Stimulated activated CD8-positive, alpha-beta memory T cell treated with anti-CD3 and anti-CD28 coated beads, Interleukin-15, amount 100 ng/mL, for 4 hours (primary cell): Measurements from ENCODE around the gene AADACL3.
"Not testable (repeated sequence)": the region's sequence is repeated elsewhere in the genome, so short reads cannot be mapped to it uniquely, and the experiment has no call there.

Source experiments
- DNase-seq, 2 donors: peaks; one replicate each; pipeline ENCODE4 v3.0.0-alpha.2; 2020; ENCODE audit warnings: low read depth in 2 of 2

Gene AADACL3, protein sequence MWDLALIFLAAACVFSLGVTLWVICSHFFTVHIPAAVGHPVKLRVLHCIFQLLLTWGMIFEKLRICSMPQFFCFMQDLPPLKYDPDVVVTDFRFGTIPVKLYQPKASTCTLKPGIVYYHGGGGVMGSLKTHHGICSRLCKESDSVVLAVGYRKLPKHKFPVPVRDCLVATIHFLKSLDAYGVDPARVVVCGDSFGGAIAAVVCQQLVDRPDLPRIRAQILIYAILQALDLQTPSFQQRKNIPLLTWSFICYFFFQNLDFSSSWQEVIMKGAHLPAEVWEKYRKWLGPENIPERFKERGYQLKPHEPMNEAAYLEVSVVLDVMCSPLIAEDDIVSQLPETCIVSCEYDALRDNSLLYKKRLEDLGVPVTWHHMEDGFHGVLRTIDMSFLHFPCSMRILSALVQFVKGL

DNA sequence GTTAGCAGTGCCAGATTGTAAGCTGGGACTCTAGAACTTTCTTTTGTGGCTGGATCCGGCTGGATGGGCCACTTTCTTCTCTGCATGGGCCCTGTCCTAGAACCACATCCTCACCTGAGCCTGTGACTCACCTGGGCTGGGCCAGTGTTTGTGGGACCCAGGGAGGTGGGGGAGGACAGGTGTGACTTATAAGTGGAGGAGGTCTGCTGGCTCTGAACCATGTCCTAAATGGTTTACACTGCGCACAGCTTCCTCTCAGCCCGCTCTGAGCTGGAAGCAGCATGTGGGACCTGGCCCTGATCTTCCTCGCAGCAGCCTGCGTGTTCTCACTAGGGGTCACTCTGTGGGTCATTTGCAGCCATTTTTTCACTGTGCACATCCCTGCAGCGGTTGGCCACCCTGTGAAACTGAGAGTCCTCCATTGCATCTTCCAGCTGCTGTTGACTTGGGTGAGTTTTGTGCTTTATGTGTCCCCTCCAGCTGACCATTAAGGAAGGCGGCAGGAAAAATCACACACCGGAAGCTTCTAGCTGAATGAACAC lies at the start of gene AADACL3:
TSS of gene AADACL3 (plus strand) at position 215 of the 542 bp plus-strand sequence. CDS start at position 282, 67 bp downstream.
- no peak for DNase-seq

DNA sequence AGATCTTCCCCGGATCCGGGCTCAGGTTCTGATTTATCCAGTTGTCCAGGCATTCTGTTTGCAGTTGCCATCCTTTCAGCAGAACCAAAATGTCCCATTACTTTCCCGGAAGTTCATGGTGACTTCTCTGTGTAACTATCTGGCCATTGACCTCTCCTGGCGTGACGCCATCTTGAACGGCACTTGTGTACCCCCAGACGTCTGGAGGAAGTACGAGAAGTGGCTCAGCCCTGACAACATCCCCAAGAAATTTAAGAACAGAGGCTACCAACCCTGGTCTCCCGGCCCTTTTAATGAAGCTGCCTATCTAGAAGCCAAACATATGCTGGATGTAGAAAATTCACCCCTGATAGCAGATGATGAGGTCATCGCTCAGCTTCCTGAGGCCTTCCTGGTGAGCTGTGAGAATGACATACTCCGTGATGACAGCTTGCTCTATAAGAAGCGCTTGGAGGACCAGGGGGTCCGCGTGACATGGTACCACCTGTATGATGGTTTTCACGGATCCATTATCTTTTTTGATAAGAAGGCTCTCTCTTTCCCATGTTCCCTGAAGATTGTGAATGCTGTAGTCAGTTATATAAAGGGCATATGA lies 49.7 kb upstream of the AADACL3 start:
- no peak for DNase-seq

DNA sequence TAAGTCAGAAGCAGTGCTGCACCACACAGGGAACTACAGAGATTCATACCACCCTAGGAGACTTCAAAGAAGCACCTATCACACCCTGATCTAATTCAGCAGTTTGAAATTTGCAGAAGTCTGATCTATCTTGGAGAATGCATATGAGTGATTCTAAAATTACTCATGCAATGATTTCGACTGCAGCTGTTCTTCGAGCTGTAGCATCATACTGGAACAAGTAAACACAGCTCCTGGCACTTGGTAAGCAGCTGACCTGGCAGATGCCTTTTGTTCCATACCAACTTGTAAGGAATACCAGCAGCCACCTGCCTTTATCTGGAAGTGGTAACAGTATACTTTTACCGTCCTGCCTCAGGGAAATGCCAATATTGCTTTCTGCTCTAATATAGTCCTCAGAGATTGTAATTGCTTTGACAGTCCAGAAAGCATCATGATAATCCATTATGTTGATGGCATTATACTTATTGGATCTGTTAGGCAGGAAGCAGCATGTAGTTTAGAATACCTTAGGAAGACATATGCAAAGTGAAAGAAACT lies 46.3 kb upstream of the AADACL3 start:
- no peak for DNase-seq

DNA sequence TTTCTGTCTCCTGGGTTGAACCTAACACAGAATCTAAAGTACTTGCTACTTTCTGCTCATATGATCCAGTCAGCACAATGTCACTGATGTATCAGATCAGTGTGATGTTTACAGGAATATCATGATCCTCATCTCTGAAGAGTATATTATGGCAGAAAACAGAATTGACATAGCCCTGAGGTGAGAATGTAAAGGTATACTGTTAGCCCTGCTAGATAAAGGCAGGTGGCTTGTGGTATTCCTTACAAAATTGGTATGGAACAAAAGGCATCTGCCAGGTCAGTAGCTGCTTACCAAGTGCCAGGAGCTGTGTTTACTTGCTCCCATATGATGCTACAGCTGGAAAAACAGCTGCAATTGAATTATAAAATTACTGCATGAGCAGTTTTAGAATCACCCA lies 41.6 kb upstream of the AADACL3 start:
- DNase-seq: no peak

DNA sequence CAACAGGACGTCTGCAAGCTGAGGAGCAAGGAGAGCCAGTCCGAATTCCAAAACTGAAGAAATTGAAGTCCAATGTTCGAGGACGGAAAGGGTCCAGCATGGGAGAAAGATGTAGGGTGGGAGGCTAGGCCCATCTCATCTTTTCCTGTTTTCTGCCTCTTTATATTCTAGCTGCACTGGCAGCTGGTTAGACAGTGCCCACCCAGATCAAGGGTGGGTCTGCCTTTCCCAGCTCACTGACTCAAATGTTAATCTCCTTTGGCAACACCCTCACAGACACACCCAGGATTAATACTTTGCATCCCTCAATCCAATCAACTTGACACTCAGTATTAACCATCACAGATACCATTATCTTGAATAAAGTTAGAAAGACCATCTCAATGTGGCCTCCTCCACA lies 39.8 kb upstream of the AADACL3 start:
- DNase-seq: not testable (repeated sequence)

DNA sequence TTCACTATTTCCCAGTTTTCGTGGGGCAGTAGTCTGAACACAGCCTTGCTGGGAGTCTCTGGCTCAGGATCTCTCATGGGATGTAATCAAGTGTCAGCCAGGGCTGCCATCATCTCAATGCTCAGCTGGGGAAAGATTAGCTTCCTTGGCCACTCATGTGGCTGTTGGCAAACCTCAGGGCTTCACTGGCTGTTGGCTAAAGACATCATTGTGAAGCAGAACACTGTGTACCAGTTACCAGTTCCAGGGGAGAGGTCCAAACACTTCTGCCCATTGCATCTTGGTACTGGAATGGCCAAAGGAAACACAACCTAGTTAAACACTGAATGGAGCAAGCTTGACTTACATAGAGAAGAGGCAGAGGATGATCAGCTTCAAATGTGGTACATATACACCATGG lies 38.3 kb upstream of the AADACL3 start:
- DNase-seq: no peak

DNA sequence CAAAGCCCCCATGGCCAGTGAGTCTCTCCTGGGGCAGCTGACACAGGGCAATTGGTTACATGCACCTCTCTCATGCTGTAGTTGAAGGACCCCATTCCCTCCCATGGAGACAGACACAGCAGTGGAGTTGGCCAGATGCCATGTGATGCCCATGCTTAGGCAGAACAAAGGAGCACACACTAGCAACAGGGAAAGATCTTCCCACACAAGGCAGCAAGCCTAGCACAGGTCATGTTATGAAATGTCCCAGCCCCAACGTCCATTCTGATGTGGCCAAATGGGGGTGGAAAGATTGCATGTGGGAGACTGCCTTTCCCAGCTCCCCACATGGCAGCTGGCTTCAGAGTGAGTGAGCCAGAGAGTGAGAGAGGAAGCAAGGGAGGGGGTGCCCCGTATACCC lies 37.6 kb upstream of the AADACL3 start:
- no peak for DNase-seq

DNA sequence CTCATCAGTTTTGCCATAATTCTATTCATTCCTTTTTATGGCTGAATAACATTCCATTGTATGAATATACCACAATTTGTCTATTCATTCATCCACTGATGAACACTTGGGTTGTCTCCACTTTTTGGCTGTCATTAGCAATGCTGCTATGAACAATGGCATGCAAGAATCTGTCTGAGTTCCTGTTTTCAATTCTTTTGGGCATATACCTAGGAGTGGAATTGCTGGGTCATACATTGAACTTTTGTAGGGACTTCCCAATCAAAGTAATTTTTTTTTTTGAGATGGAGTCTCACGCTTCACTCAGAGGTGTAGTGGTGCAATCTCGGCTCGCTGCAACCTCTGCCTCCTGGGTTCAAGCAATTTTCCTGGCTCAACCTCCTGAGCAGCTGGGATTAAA lies 37.1 kb upstream of the AADACL3 start:
- DNase-seq: no peak

DNA sequence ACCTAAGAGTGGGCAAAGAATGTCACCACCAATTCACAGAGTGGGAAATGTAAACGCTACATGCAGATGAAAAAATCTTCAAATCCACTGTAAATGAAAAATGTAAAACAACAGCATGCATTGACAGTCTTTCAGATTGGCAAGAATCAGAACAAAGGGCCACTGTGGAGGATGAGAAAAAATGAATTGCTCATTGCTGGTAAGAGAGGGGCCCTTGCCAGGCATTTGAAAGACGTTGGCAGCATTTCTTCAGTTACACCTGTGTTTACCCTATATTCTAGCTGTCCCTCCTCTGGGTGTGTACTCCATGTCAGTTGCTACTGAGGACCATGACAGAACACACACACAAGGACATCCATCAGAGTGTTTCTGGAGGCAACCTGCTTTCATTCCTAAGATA lies 25.8 kb upstream of the AADACL3 start:
- no peak for DNase-seq

DNA sequence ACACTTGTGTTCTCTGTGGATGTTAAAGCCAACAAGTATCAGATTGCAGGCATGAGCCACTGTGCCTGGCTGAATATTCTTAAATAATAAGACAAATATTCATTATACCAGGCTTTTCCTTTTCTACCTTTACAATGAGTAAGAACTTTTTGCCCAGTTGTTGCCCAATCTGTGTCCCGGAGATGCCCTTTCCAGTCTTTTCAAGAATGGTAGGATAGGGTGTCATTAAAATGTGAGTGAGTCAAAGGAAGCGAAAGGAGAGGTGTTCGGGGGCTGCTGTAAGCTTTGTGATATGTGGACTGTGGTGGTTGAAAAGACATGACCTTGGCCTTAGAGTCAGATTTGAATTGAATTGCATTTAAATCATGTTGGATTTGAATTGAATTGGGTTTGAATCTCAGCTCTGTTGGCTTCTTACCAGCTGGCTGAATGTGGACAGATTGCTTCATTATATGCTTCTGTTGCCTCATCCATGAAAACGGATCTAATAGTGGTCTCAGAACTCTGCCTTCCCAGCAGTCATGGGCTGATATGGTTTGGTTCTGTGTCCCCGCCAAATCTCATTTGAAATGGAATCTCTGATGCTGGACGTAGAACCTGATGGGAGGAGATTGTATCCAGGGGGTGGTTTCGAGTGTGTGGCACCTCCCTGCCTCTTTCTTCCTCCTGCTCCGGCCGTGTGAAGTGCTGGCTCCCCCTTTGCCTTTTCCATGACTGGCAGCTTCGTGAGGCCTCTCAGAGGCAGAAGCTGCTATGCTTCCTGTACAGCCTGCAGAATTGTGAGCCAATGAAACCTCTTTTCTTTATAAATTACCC lies 22.7 kb upstream of the AADACL3 start:
- no peak for DNase-seq

DNA sequence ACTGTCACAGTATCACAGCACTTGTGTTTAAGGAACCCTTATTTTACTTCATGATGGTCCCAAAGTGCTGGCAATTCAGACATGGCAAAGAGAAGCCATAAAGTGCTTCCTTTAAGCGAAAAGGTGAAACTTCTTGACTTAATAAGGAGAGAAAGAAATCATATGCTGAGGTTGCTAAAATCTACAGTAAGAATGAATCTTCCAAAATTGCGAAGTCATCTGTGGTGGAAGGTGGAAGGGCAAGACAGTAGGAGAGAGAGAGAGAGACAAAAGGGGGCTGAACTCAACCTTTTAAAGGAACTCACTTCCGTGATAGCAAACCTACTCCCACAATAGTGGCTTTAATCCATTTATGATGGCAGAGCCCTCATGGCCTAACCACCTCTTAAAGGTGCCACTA lies 19.3 kb upstream of the AADACL3 start:
- DNase-seq: no peak

DNA sequence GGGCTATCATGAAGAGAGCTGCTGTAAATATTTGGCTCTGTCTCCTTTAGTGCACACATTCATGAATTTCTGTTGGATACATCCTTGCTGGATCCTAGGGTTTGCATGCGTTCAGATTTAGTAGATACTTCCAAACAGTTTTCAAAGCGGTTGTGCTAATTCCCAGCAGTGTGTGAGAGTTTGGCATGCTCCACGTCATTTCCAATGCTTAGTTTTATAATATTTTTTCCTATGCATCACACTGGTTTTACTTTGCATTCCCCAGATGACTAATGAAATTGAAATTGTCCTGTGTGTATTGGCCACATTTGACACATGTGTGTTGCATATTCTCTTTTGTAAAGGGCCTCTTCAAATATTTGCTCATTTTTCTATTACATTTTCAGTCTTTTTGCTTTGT lies 18.5 kb upstream of the AADACL3 start:
- DNase-seq: no peak

DNA sequence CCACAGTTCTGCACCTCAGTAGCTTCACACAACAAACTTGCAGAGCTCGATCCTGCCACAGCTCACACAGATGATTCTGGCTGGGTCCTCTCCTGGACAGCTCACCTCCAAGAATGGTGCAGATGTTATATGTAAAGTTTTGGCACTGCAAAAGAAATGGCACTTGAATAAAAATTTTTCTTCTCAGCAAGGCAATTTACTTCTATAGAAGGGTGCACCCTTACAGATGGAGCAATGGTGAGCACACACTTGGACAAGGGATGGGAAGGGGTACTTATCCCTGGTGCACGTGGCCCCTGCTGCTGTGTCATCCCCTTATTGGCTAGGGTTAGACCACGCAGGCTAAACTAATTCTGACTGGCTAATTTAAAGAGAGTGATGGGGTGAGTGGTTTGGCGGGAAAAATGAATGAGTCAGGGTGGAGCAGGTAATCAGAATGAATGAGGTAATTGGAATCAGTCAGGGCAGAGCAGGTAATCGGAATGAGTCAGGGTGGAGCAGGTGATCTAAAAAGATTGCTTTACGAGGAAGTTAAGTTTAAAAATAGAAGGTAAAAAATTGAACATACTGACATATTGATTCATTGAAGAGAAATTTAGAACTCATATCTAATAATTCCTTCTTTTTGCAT lies 12.0 kb upstream of the AADACL3 start:
- no peak for DNase-seq

DNA sequence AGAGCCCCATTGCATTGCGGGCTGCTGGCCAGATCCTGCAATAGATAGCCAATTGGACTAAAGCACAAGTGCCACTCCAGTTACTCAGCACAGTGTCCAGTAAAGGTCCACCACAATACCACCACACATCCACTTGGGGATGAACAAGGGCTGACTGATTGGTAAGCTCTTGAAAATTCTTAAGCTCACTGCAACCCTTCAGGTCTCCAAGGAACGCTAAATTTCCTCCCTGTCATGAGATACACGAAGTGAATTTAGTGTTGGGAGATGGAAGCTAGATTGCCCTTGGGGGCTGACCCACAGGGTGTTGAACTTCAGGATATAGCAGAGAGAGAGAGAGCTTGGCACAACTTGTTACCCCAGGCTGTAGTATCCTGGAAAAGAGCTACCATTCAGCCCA lies 9.8 kb upstream of the AADACL3 start:
- no peak for DNase-seq

DNA sequence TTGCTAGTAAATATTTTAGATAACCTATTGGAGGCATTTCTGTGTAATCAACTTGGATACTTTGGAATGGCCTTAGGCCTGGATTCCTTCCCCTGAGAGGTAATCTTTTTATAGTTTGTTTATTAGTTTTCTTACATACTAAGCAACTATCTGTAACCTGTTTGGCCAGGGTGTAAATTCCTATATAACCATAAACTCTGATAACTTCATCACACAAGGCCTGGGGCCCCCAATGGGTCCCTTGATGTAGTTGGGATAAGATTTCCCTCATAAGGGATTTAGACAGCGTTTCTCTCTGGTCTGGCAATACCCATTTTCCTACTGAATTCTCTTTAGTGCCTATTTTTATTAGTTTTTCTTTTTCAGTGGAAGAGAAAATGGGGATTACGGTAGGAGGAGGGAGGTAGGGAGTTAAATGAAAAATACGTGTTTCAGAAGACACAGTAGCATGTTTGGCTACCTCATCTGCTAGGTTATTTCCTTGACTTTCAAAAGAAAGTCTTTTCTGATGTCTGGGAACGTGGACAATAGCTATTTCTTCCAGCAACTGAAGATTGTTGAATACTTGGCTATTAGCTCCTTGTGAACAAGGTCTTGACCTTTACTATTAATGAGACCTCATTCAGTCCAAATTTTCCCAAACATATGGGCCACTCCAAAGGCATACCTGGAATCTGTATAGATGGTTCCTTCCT lies 7.4 kb upstream of the AADACL3 start:
- no peak for DNase-seq

DNA sequence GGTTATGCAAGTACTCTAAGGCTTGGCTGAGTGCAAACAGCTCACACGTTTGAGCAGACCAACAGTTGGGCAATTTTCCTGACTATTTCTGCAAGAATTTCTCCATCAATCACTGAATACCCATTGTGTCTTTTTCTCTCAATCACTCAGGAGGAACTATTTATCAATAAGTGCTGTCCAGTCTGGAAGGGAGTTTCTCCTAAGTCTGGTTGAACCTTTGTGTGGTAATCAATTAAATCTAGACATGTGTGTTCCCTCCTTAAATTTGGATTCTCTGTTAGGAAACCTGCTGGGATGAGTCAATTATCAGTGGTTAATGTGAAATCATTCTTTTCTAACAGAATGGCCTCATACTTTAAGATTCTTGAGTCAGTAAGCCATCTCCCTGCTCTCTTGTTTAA lies 6.8 kb upstream of the AADACL3 start:
- no peak for DNase-seq

DNA sequence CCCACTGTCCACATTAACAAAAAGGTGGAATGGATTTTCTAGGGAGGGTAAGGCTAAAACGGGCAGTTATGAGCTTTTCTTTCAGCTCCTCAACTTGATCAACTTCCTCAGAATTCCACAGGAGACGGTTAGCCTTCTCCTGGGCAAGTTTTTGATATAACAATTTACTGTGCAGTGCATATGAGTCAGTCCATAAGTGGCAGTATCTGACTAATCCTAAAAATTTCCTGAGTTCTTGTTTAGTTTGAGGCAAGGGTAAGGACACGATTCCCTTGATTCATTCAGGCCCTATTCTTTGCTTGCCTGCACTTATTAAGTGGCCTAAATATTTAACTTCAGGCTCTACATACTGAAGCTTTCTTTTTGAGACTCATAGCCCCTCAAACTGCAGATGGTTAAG lies 6.2 kb upstream of the AADACL3 start:
- DNase-seq: no peak

DNA sequence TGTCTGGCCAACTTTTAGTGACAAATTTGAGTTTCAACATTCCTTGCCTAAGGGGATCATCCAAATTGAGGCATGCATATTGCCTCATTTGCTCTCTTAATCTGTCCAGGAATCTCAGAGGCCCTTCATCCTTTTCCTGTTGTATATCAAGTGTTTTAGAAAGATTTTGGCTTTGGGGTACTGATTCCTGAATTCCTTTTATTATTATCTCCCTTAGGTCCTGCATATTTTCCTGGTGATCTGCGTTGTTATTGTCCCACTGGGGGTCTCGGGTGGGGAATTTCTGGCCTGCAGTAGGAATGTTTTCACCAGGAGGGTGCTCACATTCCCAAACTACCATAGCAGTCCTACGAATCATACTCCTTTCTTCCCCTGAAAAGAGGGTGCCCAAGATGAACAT lies 4.4 kb upstream of the AADACL3 start:
- DNase-seq: no peak

DNA sequence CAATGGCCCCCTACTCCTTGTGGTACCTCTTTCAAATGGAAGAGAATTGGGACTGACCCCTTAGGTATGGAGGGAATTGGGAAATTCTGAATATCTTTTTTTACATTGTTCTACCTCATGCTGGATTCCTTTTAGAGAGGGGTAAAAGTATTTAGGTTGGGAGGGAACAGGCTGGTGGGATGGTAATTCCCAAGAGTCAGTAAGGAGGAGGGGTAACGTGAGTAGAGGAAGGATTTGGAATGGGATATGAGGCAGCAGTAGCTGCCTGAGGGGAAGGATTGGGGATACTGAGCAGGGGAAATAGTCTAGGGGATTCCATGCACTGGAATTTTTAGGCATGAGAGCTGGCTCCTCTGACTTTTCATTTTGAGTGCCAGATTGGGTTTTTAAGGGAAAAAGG lies 3.8 kb upstream of the AADACL3 start:
- DNase-seq: no peak

DNA sequence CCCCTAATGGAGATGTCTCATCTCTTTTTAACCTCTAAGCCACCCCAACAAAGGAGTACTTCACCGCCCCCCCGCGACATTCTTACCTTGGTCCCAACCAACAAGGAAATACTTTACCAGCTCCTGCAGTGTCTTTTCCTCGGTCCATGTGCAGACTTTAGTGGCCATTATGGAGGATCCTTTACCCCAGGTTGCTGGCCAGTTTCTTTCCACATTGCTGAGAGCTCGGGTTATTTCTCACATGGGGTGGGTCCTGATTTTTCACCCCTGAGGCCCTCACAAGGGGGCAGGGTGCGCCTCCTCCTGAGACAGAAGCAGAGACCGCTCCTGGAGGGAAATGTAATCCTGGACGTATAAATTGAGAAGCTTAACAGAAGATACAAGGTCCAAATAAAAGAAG lies 3.0 kb upstream of the AADACL3 start:
- DNase-seq: no peak

DNA sequence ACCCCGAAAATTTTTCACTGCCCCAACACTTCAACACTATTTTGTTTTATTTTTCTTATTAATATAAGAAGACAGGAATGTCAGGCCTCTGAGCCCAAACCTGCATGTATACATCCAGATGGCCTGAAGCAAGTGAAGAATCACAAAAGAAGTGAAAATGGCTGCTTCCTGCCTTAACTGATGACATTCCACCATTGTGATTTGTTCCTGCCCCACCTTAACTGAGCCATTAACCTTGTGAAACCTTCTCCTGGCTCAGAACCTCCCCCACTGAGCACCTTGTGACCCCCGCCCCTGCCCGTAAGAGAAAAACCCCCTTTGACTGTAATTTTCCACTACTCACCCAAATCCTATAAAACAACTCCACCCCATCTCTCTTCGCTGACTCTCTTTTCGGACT lies 2.3 kb upstream of the AADACL3 start:
- DNase-seq: not testable (repeated sequence)
